ENCODE measurements around the gene HOXD12. TPM values are rescaled to one million over a fixed set of nuclear protein-coding genes. Genes with fewer than 3 reads are reported as not detected.

Gene HOXD12
- total RNA-seq, 2 donors from 2014 or later: not detected

DNA sequence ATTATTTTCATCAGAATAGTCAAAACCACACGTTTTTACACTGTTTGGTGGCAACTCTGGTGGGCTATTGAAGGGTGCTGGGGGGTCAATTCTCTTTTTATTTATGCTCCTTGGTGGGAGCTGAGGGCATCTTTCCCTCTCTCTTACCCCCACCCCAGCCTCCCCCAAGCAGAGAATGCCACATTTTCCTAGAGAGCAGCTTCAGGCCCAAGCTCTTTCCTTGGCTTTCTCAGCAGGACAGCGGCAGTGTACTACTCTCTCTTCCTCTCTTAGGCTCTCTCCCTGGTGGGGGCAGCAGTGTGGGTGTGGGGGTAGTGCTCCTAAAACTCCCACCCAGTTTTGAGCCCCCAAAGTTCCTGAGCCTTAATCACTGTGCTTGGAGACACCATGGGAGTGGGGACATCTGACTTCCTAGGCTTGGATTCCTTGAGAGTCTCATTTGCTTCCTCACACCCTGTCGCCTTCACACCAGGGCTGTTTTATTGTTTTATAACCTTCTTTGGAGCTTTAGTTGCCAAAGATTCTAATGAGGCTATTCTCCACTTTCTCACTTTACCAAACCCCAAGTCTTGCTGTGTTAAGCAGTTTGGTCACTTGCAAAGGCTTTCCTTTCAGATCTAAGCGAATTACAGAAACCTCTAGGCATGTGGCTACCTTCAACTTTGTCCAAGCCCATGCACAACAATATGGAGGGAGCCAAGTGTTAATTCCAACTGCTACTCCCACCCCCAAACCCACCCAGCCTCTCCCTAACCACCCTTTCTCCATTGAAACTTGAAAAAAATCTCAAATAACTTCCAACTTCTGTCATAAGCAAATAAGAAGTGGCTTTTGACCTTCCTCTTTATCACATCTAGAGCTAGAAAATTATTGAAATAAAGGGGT, 45.7 kb downstream of the HOXD12 start:
- no peak for ATAC-seq (replicated peaks)
- Mint-ChIP-seq H3K27me3 (peaks cover 78% of the 10 kb centered on the region), H3K27ac (no peak overlapping the region), H3K9me3 (no peaks in the 10 kb centered on the region), H3K4me1 (no peaks in the 10 kb centered on the region), H3K36me3 (ENCODE audit: low read depth) (peaks cover 3% of the 10 kb centered on the region), H3K4me3 (no peak overlapping the region)

DNA sequence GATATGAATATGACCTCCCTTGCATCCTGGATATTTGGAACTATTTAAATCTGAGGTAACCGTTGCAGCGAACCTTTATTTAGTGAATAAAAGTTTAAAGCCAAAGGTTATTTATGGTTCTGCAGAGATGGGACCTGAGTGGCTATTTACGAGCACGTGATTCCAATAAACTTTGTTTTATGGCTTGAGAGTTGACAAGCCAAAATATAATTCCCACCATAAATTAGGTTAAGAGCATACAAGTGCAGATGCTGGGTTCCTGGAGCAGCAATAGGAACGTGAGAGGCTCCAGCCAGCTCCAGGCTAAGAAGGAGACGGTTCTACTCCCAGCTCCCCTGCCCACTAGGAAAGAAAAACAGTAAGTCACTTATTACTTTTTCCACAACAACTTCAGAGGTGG, 46.5 kb downstream of the HOXD12 start:
- H3K4me1 Mint-ChIP-seq: no peaks in the 10 kb centered on the region
- no peaks in the 10 kb centered on the region for H3K9me3 Mint-ChIP-seq
- no peak for ATAC-seq (replicated peaks)
- peaks cover 4% of the 10 kb centered on the region for H3K36me3 Mint-ChIP-seq (ENCODE audit: low read depth)
- peaks cover 81% of the 10 kb centered on the region for H3K27me3 Mint-ChIP-seq
- H3K4me3 Mint-ChIP-seq: no peak overlapping the region
- no peak overlapping the region for H3K27ac Mint-ChIP-seq

DNA sequence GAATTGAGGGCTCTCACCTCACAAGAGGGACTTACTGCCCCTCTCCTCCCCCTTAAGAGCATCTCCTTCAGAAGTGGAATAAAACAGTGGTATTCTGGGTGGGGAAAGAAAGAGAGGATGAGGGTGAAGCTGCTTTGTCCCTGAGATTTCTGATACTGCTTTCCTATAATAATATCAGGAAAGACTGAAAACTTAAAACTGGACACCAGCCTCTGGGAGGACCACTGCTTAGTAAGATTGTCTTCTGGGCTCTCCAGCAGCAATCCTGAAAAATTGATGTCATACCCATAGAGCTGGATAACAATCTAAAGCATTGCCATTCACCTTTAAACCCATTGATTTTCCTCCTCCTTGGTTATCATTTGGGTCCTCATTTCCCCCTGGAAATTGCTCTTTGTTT, 47.0 kb downstream of the HOXD12 start:
- Mint-ChIP-seq H3K36me3 (ENCODE audit: low read depth) (peaks cover 4% of the 10 kb centered on the region), H3K9me3 (no peaks in the 10 kb centered on the region), H3K27ac (no peak overlapping the region), H3K4me1 (no peaks in the 10 kb centered on the region), H3K27me3 (peaks cover 80% of the 10 kb centered on the region), H3K4me3 (no peak overlapping the region)
- no peak for ATAC-seq (replicated peaks)

DNA sequence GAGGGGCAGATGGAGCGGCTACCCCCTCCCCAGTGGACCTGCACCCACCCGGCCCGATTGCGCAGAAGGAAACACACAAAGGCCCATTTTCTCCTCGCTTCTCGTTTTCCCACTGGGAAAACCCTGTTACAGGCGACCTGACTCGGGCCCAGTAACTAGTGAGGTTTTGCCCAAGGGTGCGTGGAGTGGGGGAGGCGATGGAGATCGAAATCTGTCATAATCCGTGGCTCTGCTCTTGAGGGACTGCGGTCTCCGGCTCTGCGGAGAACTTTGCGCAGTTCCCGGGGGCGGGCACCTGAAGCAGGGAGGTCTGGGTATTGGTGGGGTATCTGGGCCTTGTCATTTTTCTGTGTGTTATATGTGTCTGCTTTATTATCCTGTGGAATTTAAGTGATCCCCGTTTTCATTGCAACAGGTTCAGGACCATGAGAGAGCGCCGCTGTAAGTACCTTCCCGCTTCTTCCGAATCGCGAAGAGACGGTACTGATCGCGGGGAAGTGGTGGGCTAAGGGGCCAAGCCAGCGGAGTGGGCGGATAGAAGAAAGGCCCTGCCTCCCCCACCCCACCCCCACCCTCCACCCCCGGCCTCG, 47.7 kb downstream of the HOXD12 start:
- ATAC-seq (replicated peaks): no peak
- H3K4me3 Mint-ChIP-seq: no peak overlapping the region
- no peak overlapping the region for H3K27ac Mint-ChIP-seq
- H3K36me3 Mint-ChIP-seq (ENCODE audit: low read depth): peaks cover 4% of the 10 kb centered on the region
- H3K27me3 Mint-ChIP-seq: peaks cover 73% of the 10 kb centered on the region
- H3K9me3 Mint-ChIP-seq: no peaks in the 10 kb centered on the region
- H3K4me1 Mint-ChIP-seq: no peaks in the 10 kb centered on the region

DNA sequence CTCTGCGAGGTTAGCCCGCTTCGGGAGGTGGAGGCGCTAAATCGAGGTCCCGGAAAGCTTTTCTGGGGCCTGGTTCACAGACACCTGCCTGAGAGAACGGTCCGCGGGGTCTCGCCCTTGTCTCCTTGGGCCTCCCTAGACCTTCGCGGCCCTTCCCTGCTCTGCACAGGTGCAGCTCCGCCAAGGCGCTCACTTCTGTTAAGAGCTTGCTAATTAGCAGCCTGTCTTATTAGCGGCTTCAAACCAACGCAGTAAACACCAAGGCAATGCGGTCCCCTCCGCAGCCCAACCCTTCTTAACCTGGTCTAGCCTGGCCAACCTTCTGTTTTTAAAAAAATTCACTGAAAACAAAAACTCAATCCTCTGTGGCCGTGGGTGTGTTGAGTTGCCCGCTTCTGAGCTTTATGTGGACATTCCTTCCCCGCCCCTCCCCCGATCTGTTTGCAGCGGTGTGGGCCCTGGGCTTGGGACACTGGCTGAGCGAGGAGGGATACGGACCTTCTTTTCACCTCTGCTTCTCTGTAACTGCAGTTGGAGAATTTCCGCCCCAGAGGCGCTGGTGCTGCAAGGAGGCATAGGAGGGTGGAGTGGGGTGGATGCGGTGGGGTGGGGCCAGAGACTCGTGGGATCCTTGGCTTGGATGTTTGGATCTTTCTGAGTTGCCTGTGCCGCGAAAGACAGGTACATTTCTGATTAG, 48.4 kb downstream of the HOXD12 start:
- ATAC-seq (replicated peaks): no peak
- H3K27ac Mint-ChIP-seq: no peak overlapping the region
- H3K36me3 Mint-ChIP-seq (ENCODE audit: low read depth): peaks cover 4% of the 10 kb centered on the region
- H3K4me3 Mint-ChIP-seq: no peak overlapping the region
- no peaks in the 10 kb centered on the region for H3K9me3 Mint-ChIP-seq
- H3K27me3 Mint-ChIP-seq: peaks cover 71% of the 10 kb centered on the region
- H3K4me1 Mint-ChIP-seq: no peaks in the 10 kb centered on the region

DNA sequence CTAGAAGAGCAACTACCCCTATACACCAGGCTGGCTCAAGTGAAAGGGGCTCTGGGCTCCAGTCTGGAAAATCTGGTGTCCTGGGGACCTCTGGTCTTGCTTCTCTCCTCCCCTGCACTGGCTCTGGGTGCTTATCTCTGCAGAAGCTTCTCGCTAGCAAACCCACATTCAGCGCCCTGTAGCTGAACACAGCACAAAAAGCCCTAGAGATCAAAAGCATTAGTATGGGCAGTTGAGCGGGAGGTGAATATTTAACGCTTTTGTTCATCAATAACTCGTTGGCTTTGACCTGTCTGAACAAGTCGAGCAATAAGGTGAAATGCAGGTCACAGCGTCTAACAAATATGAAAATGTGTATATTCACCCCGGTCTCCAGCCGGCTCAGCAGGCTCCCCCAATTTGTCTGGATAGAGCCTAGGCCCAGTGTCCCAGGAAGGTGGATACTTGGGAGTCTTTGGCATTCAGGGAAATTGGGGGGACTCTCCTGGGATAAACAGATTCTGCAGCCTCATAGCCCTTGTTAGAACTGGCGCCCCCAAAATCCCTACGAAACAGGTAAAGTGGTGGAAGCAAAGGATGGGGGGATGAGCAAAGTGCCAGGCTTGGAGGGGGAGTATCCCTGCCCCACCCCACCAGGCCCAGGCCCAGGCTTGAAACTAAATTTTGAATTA, 49.3 kb downstream of the HOXD12 start:
- no peak for ATAC-seq (replicated peaks)
- no peak overlapping the region for H3K27ac Mint-ChIP-seq
- no peaks in the 10 kb centered on the region for H3K4me1 Mint-ChIP-seq
- H3K9me3 Mint-ChIP-seq: no peaks in the 10 kb centered on the region
- peaks cover 4% of the 10 kb centered on the region for H3K36me3 Mint-ChIP-seq (ENCODE audit: low read depth)
- H3K27me3 Mint-ChIP-seq: peaks cover 65% of the 10 kb centered on the region
- no peak overlapping the region for H3K4me3 Mint-ChIP-seq

DNA sequence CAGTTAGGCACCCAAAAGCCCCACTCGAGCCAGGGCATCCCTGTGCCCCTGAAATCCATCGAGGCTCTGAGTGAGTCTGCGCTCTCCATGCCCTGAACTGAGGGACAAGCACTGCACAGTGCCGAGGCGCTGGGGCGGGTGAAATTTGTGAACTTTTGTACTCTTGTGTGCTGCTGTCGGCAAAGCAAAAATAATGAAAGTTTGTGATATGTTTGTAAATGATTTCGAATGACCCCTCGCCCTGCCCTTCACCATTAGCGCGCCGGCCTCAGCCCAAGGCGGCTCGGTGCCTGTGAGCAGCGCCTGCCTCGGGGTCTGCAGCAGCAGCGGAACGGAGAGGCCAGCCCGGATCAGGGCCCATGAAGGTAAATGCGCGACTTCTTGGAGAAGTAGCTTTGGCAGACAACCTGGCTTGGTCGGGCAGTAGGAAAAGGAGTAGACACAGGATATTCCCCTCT, 49.9 kb downstream of the HOXD12 start:
- Mint-ChIP-seq H3K27me3 (peaks cover 68% of the 10 kb centered on the region), H3K9me3 (no peaks in the 10 kb centered on the region), H3K27ac (no peak overlapping the region), H3K4me3 (no peak overlapping the region), H3K4me1 (no peaks in the 10 kb centered on the region), H3K36me3 (ENCODE audit: low read depth) (peaks cover 4% of the 10 kb centered on the region)
- ATAC-seq (replicated peaks): no peak

DNA sequence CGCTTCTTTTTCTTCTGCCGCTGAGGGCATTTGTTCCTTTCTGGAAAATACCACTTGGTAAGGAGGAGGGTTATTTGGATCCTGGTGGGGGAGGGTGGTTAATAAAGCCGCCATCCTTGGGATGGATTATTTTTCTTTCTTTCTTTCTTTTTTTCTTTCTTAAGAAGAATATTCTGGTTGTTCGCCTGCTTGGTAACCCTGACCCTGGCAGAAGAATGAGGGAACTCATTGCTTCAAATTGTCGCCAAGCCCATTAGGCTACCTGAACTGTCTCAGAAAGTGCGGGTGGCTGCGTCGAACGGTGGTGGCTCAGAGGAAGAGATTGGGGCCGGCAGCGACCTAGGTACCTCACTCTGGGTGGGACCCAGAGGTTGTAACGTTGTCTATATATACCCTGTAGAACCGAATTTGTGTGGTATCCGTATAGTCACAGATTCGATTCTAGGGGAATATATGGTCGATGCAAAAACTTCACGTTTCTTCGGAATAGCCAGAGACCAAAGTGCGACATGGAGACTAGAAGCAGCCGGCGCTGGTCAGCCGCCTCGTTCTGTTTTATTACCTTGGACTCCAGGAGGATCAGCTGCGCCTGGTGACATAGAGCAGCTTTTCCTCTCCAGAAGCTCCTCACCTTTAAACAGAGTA, 50.5 kb downstream of the HOXD12 start:
- H3K9me3 Mint-ChIP-seq: no peaks in the 10 kb centered on the region
- H3K4me1 Mint-ChIP-seq: no peaks in the 10 kb centered on the region
- H3K27ac Mint-ChIP-seq: no peak overlapping the region
- H3K36me3 Mint-ChIP-seq (ENCODE audit: low read depth): peaks cover 4% of the 10 kb centered on the region
- ATAC-seq (replicated peaks): no peak
- no peak overlapping the region for H3K4me3 Mint-ChIP-seq
- H3K27me3 Mint-ChIP-seq: peaks cover 69% of the 10 kb centered on the region

DNA sequence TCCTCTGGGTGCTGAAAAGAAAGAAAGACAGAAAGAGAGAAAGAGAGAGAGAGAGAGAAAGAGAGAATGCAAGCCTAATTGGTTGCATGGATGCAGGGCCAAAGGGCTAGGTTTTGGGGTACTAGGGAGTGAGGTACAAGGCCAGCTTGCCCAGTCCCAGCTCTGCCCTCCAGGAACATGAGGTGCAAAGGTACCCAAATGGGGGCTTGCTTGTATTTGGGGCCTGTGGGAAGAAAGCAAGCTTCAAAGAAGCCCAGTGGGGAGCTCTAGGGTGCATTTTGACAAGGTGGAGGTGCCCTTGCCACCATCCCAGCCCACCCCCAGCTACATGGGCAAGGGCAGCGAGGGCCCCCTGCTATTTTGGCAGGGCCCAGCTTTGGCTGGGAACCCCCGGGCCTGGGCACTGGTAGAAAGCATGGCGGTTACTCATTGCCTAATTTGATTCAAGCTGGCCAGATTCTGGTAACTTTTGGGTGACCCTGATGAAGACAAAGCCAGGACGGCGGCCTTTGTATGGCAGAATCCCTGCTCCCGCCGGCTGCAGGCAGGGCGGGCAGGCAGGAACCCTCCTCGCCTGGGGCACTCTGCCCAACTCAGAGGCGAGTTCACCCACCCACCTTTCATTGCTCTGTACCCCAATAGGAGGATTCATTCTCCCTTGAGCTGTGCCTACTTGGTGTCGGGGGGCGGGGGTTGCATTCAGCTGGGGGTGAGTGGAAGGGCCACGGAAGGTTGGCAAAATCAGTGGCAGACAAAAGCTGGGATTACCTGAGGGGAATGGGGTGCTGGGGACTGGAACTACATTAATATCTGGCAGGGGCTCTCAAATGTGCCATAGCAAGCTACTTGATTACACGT, 51.2 kb downstream of the HOXD12 start:
- peaks cover 70% of the 10 kb centered on the region for H3K27me3 Mint-ChIP-seq
- no peaks in the 10 kb centered on the region for H3K4me1 Mint-ChIP-seq
- no peaks in the 10 kb centered on the region for H3K9me3 Mint-ChIP-seq
- no peak for ATAC-seq (replicated peaks)
- H3K4me3 Mint-ChIP-seq: no peak overlapping the region
- peaks cover 4% of the 10 kb centered on the region for H3K36me3 Mint-ChIP-seq (ENCODE audit: low read depth)
- H3K27ac Mint-ChIP-seq: no peak overlapping the region

DNA sequence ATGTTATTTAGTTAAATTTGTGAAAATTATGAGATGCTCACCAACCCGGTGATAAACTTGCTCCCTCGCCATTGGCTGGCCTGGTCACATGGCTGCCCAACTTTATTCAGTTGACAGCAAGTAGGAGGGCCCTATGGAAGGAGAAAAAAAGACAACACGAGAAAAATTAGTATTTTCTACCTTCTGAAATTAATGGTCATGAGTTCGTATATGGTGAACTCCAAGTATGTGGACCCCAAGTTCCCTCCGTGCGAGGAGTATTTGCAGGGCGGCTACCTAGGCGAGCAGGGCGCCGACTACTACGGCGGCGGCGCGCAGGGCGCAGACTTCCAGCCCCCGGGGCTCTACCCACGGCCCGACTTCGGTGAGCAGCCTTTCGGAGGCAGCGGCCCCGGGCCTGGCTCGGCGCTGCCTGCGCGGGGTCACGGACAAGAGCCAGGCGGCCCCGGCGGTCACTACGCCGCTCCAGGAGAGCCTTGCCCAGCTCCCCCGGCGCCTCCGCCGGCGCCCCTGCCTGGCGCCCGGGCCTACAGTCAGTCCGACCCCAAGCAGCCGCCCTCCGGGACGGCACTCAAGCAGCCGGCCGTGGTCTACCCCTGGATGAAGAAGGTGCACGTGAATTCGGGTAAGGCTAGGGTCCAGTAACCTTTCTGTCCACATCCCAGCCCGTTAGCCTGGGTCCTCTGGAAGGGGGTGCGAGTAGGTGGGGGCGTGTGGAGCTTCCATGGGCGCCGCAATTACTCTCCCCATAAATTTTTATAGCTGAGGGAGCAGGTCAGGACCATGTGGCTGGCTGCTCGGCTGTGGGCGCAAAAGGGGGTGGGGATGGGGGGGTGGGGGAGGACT, 52.1 kb downstream of the HOXD12 start, which contains the start of gene HOXD4:
Gene HOXD4, plus strand, starts transcription at position 109 of the 846 bp plus-strand sequence. Its CDS starts 84 bp downstream, at position 193.
- no peak for ATAC-seq (replicated peaks)
- H3K36me3 Mint-ChIP-seq (ENCODE audit: low read depth): peaks cover 4% of the 10 kb centered on the region
- no peak within 1 kb of the TSS for H3K27ac Mint-ChIP-seq
- H3K4me1 Mint-ChIP-seq: no peaks in the 10 kb centered on the region
- H3K9me3 Mint-ChIP-seq: no peaks in the 10 kb centered on the region
- no peak within 1 kb of the TSS for H3K4me3 Mint-ChIP-seq
- peaks cover 68% of the 10 kb centered on the region for H3K27me3 Mint-ChIP-seq
